ENCODE results near the gene TMEM127.

The TMEM127 gene

DNA sequence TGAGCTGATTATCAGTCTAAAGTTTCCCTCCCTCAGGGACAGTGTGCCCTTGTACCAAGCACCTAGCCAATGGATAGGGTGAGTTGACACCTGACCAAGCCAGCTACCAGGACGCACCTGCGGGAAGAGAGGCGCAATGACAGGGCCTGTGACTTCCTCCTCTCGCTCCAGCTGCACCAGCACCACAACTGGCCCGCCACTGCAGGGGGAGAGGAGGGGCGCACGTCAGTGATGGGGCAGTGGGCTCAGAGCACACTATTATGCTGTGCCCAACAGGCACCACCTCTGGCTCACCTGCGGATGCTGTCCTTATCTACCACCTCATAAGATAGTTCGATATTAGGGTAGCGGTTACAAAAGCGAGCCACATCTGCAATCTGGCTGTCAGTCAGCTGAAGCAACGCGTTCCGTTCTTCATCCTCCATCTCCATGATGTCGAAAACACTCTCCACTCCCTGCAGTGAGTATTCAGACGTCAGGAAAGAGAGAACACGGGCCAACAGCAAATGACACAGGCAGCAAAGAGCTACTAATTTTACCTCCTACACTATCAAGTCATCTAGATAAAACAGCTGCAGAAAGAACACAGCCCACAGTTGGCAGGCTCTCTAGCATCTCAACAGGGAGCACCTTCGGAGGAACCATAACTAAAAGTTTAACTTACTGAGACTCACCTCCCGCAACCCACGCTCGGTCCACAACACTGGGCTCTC lies 11.1 kb upstream of the TMEM127 start:
- Mint-ChIP-seq H3K9me3 (no peaks in the 10 kb centered on the region), H3K36me3 (ENCODE audit: insufficient read depth) (peaks cover 100% of the 10 kb centered on the region), H3K4me3 (no peak overlapping the region), H3K27me3 (no peaks in the 10 kb centered on the region), H3K4me1 (ENCODE audit: low read depth in 2 of 2) (no peaks in the 10 kb centered on the region), H3K27ac (no peak overlapping the region)
- ATAC-seq (replicated peaks): no peak
- DNase-seq: no peak

DNA sequence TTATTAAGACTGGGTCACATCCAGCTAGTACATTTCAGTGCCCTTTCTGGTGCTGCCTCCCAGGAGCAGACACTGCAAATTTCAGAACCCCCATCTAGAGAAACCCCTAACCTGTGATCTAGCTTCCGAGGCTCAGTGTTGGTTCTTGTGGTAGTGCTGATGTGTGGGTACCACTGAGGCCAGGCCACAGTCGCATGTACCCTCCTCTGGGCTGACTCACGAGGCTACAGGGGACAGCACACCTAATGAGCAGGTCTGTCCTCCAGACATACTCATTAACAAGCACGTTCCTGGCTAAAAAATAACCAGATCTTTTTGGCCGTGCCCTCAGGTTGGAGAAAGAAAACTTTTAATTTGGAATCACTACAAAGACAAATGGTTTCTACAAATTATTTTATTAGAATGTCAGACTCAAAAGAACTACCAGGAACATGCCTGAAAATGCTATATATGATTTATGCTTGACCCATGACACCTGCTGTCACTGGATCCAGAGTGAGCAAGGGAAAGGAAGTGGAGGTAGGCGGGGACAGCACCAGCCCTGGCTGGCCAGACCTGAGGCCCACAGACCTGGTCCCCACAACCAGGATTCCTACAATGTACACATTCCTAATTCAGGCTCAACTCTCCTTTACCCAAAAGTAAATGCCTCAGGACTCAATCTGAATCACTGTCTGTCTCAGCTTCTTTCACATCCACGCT lies 8.7 kb upstream of the TMEM127 start:
- H3K4me1 Mint-ChIP-seq (ENCODE audit: low read depth in 2 of 2): no peaks in the 10 kb centered on the region
- no peak for DNase-seq
- peaks cover 92% of the 10 kb centered on the region for H3K36me3 Mint-ChIP-seq (ENCODE audit: insufficient read depth)
- no peak overlapping the region for H3K4me3 Mint-ChIP-seq
- H3K9me3 Mint-ChIP-seq: no peaks in the 10 kb centered on the region
- H3K27me3 Mint-ChIP-seq: no peaks in the 10 kb centered on the region
- peak overlapping the region in 1 of 2 donors; percentile 68 for H3K27ac Mint-ChIP-seq
- no peak for ATAC-seq (replicated peaks)

DNA sequence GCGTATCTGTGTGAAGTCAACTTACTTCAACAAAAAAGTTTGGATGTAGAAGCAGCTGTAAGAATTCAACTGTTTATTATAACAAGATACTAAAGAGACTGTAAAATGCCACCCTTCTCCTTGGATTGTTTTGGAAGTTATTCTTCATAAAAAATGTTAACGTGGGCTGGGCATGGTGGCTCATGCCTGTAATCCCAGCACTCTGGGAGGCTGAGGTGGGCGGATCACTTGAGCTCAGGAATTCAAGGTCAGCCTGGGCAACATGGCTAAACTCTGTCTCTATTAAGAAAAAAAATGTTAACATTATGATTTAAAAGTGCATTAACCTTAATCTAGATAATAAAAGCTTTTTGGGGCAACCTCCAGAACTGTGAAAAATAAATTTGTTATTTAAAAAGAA lies 8.0 kb upstream of the TMEM127 start:
- ATAC-seq (replicated peaks) (no peak), DNase-seq (no peak)
- H3K36me3 Mint-ChIP-seq (ENCODE audit: insufficient read depth): peaks cover 90% of the 10 kb centered on the region
- H3K4me1 Mint-ChIP-seq (ENCODE audit: low read depth in 2 of 2): peaks cover 0 to 2% of the 10 kb centered on the region in 2 donors
- H3K4me3 Mint-ChIP-seq: no peak overlapping the region
- peak overlapping the region in 1 of 2 donors; percentile 68 for H3K27ac Mint-ChIP-seq
- no peaks in the 10 kb centered on the region for H3K27me3 Mint-ChIP-seq
- no peaks in the 10 kb centered on the region for H3K9me3 Mint-ChIP-seq

DNA sequence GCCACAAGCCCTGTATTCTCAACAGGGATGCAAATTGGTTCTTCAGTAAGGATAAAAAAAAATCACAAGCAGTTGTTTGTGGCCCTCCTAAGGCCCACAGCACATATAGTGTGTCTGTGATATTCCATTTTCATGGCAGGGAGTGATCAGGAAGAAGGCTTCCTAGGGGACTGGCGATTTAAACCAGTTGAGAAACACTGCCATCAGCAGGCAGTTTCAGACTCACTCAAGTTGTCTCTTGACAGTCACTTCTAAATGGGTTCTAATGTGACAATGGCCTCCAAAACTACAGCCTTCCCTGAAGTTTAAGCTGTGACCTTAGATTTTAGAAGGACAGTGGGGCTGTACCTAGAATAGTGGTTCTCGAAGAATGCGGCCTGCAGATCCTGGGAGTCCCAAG lies 6.2 kb upstream of the TMEM127 start:
- H3K9me3 Mint-ChIP-seq: no peaks in the 10 kb centered on the region
- no peak for DNase-seq
- no peak overlapping the region for H3K27ac Mint-ChIP-seq
- H3K4me3 Mint-ChIP-seq: no peak overlapping the region
- H3K4me1 Mint-ChIP-seq (ENCODE audit: low read depth in 2 of 2): peaks cover 8 to 17% of the 10 kb centered on the region in 2 donors
- peaks cover 87% of the 10 kb centered on the region for H3K36me3 Mint-ChIP-seq (ENCODE audit: insufficient read depth)
- ATAC-seq (replicated peaks): no peak
- no peaks in the 10 kb centered on the region for H3K27me3 Mint-ChIP-seq

DNA sequence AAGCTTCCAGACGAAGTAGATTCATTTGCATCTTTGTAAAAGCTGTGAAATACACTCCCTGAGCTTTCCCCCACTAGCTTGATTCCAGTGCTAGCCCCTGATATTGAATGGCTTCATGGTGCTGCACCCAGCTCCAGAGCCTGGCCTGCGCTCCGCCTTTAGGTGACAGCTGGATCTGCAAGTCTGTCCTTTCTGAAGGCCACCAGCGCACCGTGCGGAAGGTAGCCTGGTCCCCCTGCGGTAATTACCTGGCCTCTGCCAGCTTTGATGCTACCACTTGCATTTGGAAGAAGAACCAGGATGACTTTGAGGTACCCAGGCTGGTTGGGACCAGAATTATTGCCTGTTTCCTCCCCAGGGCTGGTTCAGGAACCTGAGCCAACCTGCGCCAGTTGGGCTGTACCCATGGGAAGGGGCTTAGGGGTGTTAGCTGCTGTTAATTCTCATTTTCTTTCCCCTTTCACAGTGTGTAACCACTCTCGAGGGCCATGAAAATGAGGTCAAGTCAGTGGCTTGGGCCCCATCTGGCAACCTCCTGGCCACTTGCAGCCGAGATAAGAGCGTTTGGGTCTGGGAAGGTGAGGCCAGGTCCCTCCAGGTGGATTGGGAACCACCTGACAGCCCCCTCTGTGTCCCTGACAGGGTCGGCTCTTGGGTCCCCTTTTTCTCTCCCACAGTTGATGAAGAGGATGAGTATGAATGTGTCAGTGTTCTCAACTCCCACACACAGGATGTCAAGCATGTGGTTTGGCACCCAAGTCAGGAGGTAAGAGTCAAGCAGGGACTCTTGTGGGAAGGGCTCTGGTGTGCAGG lies 1.6 kb upstream of the TMEM127 start:
- Mint-ChIP-seq H3K4me3 (peak overlapping the region; percentile 86 to 98), H3K36me3 (ENCODE audit: insufficient read depth) (peaks cover 61% of the 10 kb centered on the region), H3K4me1 (ENCODE audit: low read depth in 2 of 2) (peaks cover 27 to 42% of the 10 kb centered on the region in 2 donors), H3K9me3 (no peaks in the 10 kb centered on the region), H3K27me3 (no peaks in the 10 kb centered on the region), H3K27ac (peak overlapping the region; percentile 52 to 87)
- DNase-seq (peak; percentile 25 to 39 (median 29)), ATAC-seq (replicated peaks) (no peak)

DNA sequence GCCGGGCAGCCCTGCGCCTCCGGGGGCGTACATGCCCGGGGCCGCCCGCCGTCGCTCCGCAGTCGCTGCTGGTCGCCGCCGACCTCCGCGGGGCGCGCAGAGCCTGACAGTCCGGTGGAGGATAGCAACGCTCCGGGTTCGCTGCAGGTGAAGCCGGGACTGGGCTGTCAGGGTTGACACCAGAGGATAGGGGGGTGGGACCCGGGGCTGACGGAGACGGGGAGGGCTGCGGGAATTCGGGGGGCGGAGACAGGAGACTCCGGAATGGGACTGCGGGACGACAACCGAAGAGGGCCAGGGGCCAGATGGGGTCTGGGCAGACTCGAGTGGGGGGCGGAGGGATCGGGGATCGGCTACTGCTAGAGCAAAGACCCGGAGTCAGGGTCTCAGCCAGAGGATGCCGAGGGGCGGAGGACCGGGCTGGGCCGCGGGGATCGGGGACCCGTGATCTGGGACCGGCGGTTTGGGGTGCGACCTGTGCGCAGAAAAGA lies 403 bp downstream of the TMEM127 start:
- no peaks in the 10 kb centered on the region for H3K9me3 Mint-ChIP-seq
- peak overlapping the region; percentile 87 to 94 for H3K27ac Mint-ChIP-seq
- peaks cover 58% of the 10 kb centered on the region for H3K36me3 Mint-ChIP-seq (ENCODE audit: insufficient read depth)
- no peaks in the 10 kb centered on the region for H3K27me3 Mint-ChIP-seq
- ATAC-seq (replicated peaks) (peak; percentile 9), DNase-seq (peak; percentile 24 to 33 (median 32))
- peaks cover 32 to 56% of the 10 kb centered on the region in 2 donors for H3K4me1 Mint-ChIP-seq (ENCODE audit: low read depth in 2 of 2)
- H3K4me3 Mint-ChIP-seq: peak overlapping the region; percentile 86 to 98

DNA sequence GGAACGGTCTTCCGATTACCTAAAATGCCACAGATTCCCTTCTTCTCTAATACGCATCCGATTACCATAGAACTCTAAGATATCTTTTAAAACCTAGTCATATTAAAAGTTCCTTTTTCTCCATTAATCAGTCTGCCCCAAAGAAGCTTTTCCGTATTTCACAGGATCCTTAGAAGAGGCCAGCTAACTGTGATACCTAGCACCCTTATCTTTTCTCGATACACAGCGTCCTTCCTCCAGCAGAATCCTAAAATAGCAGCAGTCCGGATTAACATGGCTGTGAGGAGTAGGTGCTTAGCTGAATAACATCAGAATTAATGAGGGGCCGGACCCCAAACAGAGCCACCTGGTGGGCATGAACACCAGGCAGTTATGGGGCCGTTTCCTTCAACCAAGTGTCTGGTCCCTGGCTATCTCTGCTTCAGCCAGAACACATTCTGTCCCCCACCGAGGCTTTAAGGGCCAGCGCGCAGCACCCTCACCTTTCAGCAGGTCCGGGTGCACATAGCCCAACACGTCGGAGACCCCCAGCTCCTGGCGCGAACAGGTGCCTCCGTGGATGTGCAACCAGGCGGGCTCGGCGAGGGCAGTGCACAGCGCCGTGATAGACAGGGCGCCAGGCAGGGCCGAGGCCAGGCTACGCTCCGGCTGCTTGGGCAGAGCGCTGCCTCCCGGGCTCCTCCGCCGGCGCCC lies 995 bp downstream of the TMEM127 start:
- peak overlapping the region; percentile 86 to 98 for H3K4me3 Mint-ChIP-seq
- H3K27me3 Mint-ChIP-seq: no peaks in the 10 kb centered on the region
- H3K9me3 Mint-ChIP-seq: no peaks in the 10 kb centered on the region
- peak overlapping the region; percentile 87 to 94 for H3K27ac Mint-ChIP-seq
- peaks cover 34 to 57% of the 10 kb centered on the region in 2 donors for H3K4me1 Mint-ChIP-seq (ENCODE audit: low read depth in 2 of 2)
- H3K36me3 Mint-ChIP-seq (ENCODE audit: insufficient read depth): peaks cover 57% of the 10 kb centered on the region
- DNase-seq: peak in 2 of 3 experiments; percentile 5 to 40
- no peak for ATAC-seq (replicated peaks)

DNA sequence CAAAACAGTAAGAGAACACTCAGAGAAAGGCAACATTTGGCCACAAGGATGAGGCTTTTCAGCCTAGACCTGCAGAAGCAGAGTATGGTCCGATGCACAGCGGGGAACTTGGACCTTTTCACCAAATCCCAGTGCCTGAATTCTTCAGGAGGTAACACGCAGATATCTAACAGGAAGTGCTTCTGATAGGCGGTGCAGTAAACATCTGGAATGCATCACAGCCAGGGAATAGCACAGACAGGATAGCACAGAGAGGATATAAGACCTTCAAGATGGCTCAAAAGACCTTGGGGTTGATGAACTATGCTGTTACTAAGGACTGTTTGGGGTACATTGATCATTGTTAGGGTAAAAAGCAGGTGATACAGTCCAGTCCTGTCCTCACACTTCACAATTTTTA lies 1.7 kb downstream of the TMEM127 start:
- peak overlapping the region; percentile 86 to 98 for H3K4me3 Mint-ChIP-seq
- no peaks in the 10 kb centered on the region for H3K27me3 Mint-ChIP-seq
- DNase-seq (no peak), ATAC-seq (replicated peaks) (no peak)
- H3K9me3 Mint-ChIP-seq: no peaks in the 10 kb centered on the region
- H3K36me3 Mint-ChIP-seq (ENCODE audit: insufficient read depth): peaks cover 57% of the 10 kb centered on the region
- peak overlapping the region; percentile 29 to 94 for H3K27ac Mint-ChIP-seq
- peaks cover 38 to 62% of the 10 kb centered on the region in 2 donors for H3K4me1 Mint-ChIP-seq (ENCODE audit: low read depth in 2 of 2)

DNA sequence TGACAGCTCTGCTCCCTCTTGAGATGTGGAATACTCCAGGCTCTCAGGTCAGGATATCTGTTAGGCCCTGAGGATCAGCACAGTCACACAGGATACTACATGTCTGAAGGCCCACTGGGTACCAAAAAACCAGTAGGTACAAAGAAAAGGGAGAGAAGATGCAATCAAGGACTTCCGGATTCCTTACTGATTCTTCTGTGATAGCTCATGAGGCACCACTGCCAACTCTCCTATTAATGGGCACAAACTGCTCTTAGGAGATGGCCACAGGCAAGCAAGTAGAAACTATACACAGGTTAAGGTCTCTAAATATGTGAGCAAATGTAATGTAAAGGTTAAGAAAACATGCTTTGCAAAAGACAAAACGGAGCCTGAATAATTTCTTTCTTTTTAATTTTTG lies 3.5 kb downstream of the TMEM127 start:
- Mint-ChIP-seq H3K27ac (no peak overlapping the region), H3K27me3 (no peaks in the 10 kb centered on the region), H3K9me3 (no peaks in the 10 kb centered on the region), H3K4me1 (ENCODE audit: low read depth in 2 of 2) (peaks cover 35 to 57% of the 10 kb centered on the region in 2 donors), H3K4me3 (no peak overlapping the region), H3K36me3 (ENCODE audit: insufficient read depth) (peaks cover 48% of the 10 kb centered on the region)
- DNase-seq (no peak), ATAC-seq (replicated peaks) (no peak)

DNA sequence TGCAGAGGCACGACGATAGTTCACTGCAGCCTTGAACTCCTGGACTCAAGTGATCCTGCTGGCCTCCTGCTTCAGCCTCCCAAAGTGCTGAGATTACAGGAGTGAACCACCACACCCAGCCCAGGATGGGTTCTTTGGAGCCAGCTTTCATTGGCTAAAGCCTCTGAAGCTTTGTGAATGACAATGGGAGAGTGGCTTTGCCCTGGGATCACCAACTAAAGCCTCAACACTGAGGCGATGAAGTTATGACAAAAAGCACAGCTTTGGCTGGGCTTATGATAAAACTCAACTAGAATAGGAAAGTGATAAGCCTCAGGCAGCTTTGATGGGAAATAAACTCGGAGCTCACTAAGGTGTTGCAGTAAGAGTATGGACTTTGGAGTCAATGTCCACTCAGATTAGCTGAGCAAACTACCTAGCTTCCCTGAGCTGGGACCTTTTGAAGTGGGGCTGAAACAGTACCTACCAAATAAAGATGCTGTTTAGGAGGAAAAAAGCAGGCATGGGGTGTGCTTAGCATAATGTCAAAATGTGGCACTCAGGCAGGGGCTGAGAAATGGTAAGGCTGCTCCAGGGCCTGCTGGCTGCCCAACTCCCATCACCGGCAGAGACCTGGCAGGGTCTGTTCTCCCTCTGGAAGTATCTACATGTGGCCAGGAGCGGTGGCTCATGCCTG lies 4.3 kb downstream of the TMEM127 start:
- peak overlapping the region in 1 of 2 donors; percentile 87 for H3K27ac Mint-ChIP-seq
- DNase-seq: no peak
- no peak overlapping the region for H3K4me3 Mint-ChIP-seq
- H3K27me3 Mint-ChIP-seq: no peaks in the 10 kb centered on the region
- no peaks in the 10 kb centered on the region for H3K9me3 Mint-ChIP-seq
- no peak for ATAC-seq (replicated peaks)
- H3K4me1 Mint-ChIP-seq (ENCODE audit: low read depth in 2 of 2): peaks cover 35 to 56% of the 10 kb centered on the region in 2 donors
- peaks cover 51% of the 10 kb centered on the region for H3K36me3 Mint-ChIP-seq (ENCODE audit: insufficient read depth)

DNA sequence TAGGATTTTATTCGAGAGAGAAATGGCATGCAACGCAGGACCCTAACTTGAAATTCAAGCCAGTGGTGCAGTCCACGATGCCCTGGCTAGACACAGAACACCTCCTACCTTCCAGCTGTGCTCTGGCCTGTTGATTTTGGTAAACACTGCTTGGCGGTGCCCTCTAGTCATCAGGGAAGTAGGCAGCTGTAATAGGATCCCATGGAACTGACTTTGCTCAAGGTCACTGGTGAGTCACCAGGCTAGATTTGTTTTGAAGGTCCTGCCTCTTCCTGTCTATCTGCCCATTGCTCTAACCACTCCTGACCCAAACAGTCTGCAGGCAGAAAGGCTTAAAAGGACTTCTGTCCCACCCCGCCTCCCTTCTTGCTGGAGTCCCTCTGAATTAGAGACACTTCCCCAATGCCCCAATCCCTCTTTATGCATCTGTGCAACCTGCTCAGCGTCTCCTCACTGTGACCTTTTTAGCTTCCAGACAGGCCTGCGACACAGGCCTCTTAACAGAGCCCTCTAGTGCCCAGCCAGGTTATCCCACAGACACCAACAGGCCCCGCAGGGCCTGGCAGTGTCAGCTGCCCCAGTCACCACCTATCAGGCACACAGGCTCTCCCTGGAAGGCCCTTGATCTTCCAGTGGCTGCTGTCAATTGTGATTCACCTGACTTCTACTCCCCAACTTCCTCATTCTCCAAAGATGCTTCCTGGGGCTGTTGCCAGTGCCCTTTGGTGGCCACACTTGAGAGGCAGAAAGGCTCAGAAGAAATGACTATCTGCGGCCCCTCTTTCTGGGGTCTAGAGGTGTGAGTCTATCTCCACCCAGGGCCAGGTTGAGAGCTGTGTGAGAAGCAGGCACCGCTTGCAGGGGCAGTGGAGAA lies 5.2 kb downstream of the TMEM127 start:
- peaks cover 55% of the 10 kb centered on the region for H3K36me3 Mint-ChIP-seq (ENCODE audit: insufficient read depth)
- H3K27me3 Mint-ChIP-seq: no peaks in the 10 kb centered on the region
- H3K4me3 Mint-ChIP-seq: no peak overlapping the region
- DNase-seq (no peak), ATAC-seq (replicated peaks) (peak; percentile 14)
- peak overlapping the region; percentile 72 to 87 for H3K27ac Mint-ChIP-seq
- no peaks in the 10 kb centered on the region for H3K9me3 Mint-ChIP-seq
- H3K4me1 Mint-ChIP-seq (ENCODE audit: low read depth in 2 of 2): peaks cover 33 to 53% of the 10 kb centered on the region in 2 donors

DNA sequence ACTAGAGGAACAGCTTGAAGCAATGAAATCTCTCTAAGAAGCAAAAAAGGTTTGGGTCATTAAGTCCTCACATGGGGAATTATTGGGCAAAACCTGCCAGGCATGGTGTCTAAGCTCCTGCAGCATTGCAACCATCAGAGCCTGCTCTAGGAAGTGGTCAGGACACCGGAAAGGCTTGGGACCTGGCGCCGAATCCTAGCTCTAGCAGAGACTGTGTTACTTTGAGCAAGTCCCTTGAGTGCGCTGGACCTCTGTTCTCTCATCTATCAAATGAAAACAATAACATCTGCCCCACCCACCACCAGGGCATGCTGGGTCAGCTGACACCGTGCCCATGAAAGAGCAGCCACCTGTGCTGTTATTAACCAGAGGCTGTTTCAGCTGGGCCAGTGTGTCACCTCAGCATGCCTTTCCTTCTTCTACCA lies 6.3 kb downstream of the TMEM127 start:
- Mint-ChIP-seq H3K27ac (peak overlapping the region in 1 of 2 donors; percentile 87), H3K36me3 (ENCODE audit: insufficient read depth) (peaks cover 63% of the 10 kb centered on the region), H3K4me1 (ENCODE audit: low read depth in 2 of 2) (peaks cover 28 to 51% of the 10 kb centered on the region in 2 donors), H3K27me3 (no peaks in the 10 kb centered on the region), H3K4me3 (no peak overlapping the region), H3K9me3 (no peaks in the 10 kb centered on the region)
- ATAC-seq (replicated peaks): no peak
- DNase-seq: no peak
